Breast epithelium (tissue), 4 donors: ENCODE data around the gene KCND2. TPM values are rescaled to one million over a fixed set of nuclear protein-coding genes. Genes with fewer than 3 reads are reported as not detected.

Source experiments
- DNase-seq, 2 donors: peaks; one replicate each; pipeline ENCODE4 v3.0.0-alpha.2; 2019; ENCODE audit warnings: low spot score in 2 of 2
- H3K27ac ChIP-seq, 2 donors: fragments of 200-600 bp; sonication (generic) in 1 of 2; one replicate each; pipeline ENCODE4 v1.5.1; 2016 to 2019; ENCODE audit warnings: mild to moderate bottlenecking in 1 of 2
- H3K27me3 ChIP-seq, 2 donors: fragments of 200-600 bp; sonication (generic) in 1 of 2; one replicate each; pipeline versions ENCODE4 v1.5.1 to v1.6.0; 2017 to 2019; ENCODE audit warnings: control low read depth in 1 of 2, mild to moderate bottlenecking in 1 of 2
- H3K36me3 ChIP-seq: fragments of 200-600 bp; one replicate; pipeline ENCODE4 v1.5.1; 2019
- H3K4me1 ChIP-seq, 2 donors: fragments of 200-600 bp; sonication (generic); one replicate each; pipeline ENCODE4 v1.5.1; 2016 to 2019; ENCODE audit warnings: control low read depth in 1 of 2
- H3K4me3 ChIP-seq, 3 donors: fragments of 200-600 bp; sonication (generic); 1 replicate in 2 of 3; 2 replicates in 1 of 3; pipeline ENCODE4 v1.5.1; 2016 to 2019; ENCODE audit warnings: mild to moderate bottlenecking in 3 of 3, moderate library complexity in 2 of 3
- H3K9me3 ChIP-seq, 2 donors: fragments of 200-600 bp; sonication (generic) in 1 of 2; one replicate each; pipeline ENCODE4 v1.5.1; 2016 to 2019; ENCODE audit warnings: control low read depth in 1 of 2
- POLR2A ChIP-seq: fragments of 450-650 bp; IDR thresholded peaks from one replicate; pipeline ENCODE4 v1.6.1; 2016; ENCODE audit warnings: antibody characterized with exemption, mild to moderate bottlenecking, moderate library complexity
- POLR2AphosphoS5 ChIP-seq, 3 donors: sonication (generic); formaldehyde crosslinking; IDR thresholded peaks; one replicate each; pipeline ENCODE4 v1.6.1; 2017; ENCODE audit warnings: antibody characterized with exemption in 3 of 3
- intact Hi-C: fragments of 100-400 bp; cut with DNase I; formaldehyde crosslinking; loops from one replicate; pipeline ENCODE4 v1.15.1; 2023; ENCODE audit warnings: low total_unique reads
- total RNA-seq, 3 donors: library from RNA; depleted of rRNA; stranded (reverse); fragments of >200 nt; gene quantifications; one replicate each; pipeline ENCODE4 v1.1.0, GENCODE V29; 2016
- TF ChIP-seq, protein P1 (sequence below), 3 donors: fragments of 450-650 bp; IDR thresholded peaks; one replicate each; pipeline ENCODE4 v1.5.1; 2016 to 2017; ENCODE audit warnings: antibody characterized with exemption in 3 of 3, mild to moderate bottlenecking in 3 of 3, moderate library complexity in 3 of 3

The KCND2 gene
- total RNA-seq, 3 donors from 2014 or later: 1.9 to 3.6 (median 2.6) TPM

DNA sequence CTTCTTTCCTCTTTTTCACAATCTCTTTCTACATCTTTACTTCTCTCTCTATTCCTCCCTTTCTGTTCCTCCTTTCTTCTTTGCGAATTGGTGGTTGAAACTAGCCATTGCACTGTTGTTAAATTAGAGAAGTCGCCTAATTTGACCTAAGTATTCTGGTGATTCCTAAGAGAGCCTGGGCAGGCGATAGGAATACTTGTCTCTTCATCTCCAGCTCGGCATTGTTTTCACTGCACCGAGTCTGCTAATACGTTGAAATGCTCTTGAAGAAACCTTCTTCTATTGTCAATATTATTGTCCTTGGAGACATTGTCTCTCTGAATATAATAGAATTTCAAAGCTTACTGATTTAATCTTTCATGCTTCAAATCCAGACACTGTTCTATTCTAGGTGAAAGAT, 31.7 kb downstream of the KCND2 start:
- intact Hi-C loops: no loop called here
- TF ChIP-seq POLR2AphosphoS5 (IDR thresholded peaks at IDR 0.05) (no peak), POLR2A (no peak)
- TF ChIP-seq, protein P1, sequence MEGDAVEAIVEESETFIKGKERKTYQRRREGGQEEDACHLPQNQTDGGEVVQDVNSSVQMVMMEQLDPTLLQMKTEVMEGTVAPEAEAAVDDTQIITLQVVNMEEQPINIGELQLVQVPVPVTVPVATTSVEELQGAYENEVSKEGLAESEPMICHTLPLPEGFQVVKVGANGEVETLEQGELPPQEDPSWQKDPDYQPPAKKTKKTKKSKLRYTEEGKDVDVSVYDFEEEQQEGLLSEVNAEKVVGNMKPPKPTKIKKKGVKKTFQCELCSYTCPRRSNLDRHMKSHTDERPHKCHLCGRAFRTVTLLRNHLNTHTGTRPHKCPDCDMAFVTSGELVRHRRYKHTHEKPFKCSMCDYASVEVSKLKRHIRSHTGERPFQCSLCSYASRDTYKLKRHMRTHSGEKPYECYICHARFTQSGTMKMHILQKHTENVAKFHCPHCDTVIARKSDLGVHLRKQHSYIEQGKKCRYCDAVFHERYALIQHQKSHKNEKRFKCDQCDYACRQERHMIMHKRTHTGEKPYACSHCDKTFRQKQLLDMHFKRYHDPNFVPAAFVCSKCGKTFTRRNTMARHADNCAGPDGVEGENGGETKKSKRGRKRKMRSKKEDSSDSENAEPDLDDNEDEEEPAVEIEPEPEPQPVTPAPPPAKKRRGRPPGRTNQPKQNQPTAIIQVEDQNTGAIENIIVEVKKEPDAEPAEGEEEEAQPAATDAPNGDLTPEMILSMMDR (IDR thresholded peaks at IDR 0.05): no peak
- no peak overlapping the region for H3K27ac ChIP-seq
- no peak for DNase-seq
- H3K9me3 ChIP-seq: no peaks in the 10 kb centered on the region
- no peaks in the 10 kb centered on the region for H3K36me3 ChIP-seq
- no peak overlapping the region for H3K4me3 ChIP-seq
- no peaks in the 10 kb centered on the region for H3K27me3 ChIP-seq
- no peaks in the 10 kb centered on the region for H3K4me1 ChIP-seq

DNA sequence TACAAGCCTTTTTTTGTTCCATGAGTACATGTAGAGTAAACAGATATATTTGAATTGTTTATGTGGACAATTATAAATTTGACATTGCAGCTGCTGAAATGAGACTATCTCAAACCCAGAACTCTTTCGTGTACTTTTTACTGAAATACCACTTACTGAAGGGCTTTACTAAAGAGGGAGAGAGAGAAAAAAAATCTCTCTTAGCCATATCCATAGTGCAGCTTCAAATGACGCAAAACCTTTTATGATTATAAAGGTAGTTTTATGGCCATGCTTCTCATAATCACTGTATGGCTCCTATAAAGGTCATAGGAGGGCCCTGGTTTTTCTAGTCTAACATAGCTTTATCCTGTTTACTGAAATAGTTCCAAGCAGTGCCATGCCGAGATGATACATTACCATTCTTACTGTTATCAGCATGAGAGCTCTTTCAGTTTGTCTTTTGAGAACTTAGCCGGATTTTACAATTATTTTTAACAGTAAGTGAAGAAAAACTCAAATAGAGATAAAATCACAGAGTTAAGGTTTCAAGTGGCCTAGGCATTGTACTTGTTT, 35.1 kb downstream of the KCND2 start:
- no peaks in the 10 kb centered on the region for H3K27me3 ChIP-seq
- DNase-seq: no peak
- H3K9me3 ChIP-seq: no peaks in the 10 kb centered on the region
- H3K27ac ChIP-seq: no peak overlapping the region
- intact Hi-C loops: no loop called here
- H3K36me3 ChIP-seq: no peaks in the 10 kb centered on the region
- no peaks in the 10 kb centered on the region for H3K4me1 ChIP-seq
- TF ChIP-seq, protein P1 (IDR thresholded peaks at IDR 0.05): no peak
- no peak for TF ChIP-seq POLR2AphosphoS5 (IDR thresholded peaks at IDR 0.05)
- H3K4me3 ChIP-seq: no peak overlapping the region

DNA sequence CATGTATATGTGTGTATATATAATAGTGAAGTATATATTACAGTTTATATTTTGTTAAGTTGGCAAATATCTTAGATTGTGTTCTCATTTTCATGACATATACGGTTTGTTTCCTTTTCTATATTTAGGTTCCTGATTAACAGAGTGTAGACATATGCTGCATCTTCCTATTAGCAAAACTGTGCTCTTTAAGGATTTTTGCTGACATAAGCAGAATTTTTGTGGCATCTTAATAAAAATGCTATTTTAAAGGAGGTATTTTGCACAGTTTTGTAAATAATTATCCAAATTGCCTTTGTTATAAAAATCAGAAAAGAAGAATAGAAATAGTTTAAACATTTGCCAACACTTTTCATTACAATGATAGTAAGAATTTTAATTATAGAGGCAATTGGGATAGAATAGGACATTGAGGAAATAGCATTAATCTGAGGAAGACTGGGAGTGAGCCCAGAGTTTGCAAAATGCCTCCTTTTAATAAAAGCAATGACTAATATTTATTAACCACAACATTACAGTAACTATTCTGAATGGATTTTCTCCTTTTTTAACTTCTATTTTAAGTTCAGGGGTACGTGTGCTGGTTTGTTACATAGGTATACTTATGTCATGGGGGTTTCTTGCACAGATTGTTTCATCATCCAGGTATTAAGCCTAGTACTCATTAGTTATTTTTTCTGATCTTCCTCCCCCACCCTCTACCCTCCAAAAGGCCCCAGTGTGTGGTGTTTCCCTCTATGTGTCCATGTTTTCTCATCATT, 38.2 kb downstream of the KCND2 start:
- Histone ChIP-seq H3K4me1 (no peaks in the 10 kb centered on the region), H3K27ac (no peak overlapping the region), H3K36me3 (no peaks in the 10 kb centered on the region), H3K9me3 (no peaks in the 10 kb centered on the region), H3K4me3 (no peak overlapping the region), H3K27me3 (no peaks in the 10 kb centered on the region)
- DNase-seq: no peak
- TF ChIP-seq, protein P1 (IDR thresholded peaks at IDR 0.05): no peak
- no peak for TF ChIP-seq POLR2AphosphoS5 (IDR thresholded peaks at IDR 0.05)
- TF ChIP-seq POLR2A: no peak
- intact Hi-C loops: no loop called here

DNA sequence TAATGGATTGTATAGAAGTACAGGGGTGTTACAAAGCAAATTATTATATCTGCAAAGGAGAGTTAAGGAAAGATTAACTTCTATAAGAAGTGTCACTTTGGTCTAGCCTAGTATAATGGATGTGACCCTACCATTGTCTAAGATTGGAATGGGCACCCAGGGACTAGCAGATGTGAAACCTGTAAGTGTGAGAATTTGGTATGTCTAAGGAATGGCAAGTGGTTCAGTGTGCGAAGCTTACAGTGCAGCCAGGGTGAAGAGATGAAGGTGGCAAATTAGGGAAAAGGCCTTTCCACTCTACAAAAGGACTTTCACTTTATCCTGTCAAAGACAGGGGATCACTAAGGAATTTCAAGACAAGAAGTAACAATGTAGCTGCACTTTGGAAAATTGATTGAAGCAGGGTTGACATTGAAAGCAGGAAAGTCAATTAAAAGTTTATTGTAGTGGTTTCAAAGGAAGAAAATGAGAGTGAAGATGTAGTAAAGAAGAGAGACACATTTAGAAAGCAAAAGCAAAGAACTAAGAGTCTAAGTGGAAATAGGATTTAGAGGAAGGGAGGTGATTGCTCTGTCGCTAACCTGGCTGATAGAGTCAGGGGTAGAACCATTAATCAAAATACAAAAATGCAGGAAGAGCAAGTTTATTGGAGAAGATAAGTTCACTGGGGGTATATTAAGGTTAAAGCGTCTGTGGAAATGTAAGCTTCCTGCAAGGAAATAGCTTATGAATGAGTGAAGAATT, 47.4 kb downstream of the KCND2 start:
- H3K27ac ChIP-seq: no peak overlapping the region
- no peaks in the 10 kb centered on the region for H3K9me3 ChIP-seq
- no peak for DNase-seq
- TF ChIP-seq, protein P1 (IDR thresholded peaks at IDR 0.05): no peak
- no peak for TF ChIP-seq POLR2AphosphoS5 (IDR thresholded peaks at IDR 0.05)
- no peak for TF ChIP-seq POLR2A
- H3K4me1 ChIP-seq: no peaks in the 10 kb centered on the region
- intact Hi-C loops: no loop called here
- H3K36me3 ChIP-seq: no peaks in the 10 kb centered on the region
- H3K27me3 ChIP-seq: no peaks in the 10 kb centered on the region
- H3K4me3 ChIP-seq: no peak overlapping the region

DNA sequence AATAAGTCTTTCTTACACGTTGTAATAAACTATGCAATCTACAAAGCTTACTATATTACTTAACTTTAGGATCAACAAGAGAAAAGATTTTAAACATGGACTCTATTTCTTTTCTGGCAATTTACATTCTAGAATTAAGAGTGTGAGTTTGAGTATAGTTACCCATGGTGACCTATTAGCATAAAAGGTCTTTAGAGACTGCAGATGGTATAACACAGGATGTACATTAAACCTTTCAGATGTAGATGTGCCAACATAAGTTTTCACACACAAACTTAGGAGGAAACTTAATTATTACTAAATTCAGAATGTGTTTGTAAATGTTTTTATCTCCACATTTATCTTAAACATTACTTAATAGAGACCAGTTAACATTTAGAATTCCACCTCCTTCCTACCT, 54.1 kb downstream of the KCND2 start:
- TF ChIP-seq, protein P1 (IDR thresholded peaks at IDR 0.05): no peak
- TF ChIP-seq POLR2A: no peak
- TF ChIP-seq POLR2AphosphoS5 (IDR thresholded peaks at IDR 0.05): no peak
- H3K4me3 ChIP-seq: no peak overlapping the region
- intact Hi-C loops: no loop called here
- no peak overlapping the region for H3K27ac ChIP-seq
- no peaks in the 10 kb centered on the region for H3K4me1 ChIP-seq
- H3K9me3 ChIP-seq: no peaks in the 10 kb centered on the region
- H3K27me3 ChIP-seq: no peaks in the 10 kb centered on the region
- no peaks in the 10 kb centered on the region for H3K36me3 ChIP-seq
- no peak for DNase-seq
